Cerebellar cortex (tissue), 1 donor: Measurements from ENCODE around the gene CCNI.
"Not testable (repeated sequence)": the region's sequence is repeated elsewhere in the genome, so short reads cannot be mapped to it uniquely, and the experiment has no call there.

Experiments
- DNase-seq: peaks from one replicate; pipeline ENCODE4 v3.0.0-alpha.2; 2015; ENCODE audit warnings: low spot score

Gene CCNI

DNA sequence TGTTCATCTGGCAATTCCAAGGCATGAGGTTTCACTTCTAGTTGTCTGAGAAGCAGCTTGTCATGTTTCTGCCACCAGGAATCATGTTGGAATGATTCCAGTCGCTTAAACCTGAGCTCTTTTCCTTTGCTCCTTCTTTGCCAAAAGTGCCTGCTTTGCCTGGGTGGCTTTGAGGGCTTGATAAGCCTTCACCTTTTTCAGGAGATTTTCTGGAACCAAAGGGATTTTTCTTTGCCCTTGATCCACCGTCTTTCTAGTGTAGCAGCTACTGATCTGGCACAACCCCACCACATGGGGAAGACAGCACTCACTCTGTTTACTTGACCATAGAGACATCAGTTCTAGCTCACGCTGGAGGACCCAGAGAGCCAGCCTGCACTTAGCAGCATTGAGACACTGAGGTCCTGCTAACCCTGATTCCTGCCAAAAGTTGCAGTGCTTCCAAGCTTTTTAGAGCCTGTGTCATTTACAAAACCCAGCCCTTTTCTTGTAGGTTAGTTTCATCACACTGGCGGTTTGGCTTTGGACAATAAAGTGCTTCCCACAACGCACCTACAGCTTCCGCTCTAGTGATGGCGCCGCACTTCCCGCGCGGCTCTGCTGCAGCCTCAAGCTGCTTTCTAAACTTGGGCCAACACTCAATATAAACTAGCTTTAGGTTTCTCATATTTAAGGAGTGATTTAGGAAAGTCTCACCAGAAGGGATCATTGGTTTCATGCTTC is 7.3 kb upstream of the CCNI start:
- DNase-seq: peak; percentile 59

DNA sequence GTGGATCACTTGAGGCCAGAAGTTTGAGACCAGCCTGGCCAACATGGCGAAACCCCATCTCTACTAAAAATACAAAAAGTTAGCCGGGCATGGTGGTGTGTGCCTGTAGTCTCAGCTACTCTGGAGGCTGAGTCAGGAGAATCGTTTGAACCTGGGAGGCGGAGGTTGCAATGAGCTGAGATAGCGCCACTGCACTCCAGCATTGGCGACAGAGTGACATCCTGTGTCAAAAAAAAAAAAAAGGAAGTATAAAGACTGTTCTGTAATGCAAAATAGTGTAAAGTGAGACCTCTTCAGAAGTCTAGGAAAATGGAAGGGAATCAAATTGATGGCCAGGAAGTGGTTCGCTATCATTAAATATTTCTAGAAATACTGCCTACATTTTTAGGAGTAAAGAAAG is 5.0 kb upstream of the CCNI start:
- DNase-seq: not testable (repeated sequence)

DNA sequence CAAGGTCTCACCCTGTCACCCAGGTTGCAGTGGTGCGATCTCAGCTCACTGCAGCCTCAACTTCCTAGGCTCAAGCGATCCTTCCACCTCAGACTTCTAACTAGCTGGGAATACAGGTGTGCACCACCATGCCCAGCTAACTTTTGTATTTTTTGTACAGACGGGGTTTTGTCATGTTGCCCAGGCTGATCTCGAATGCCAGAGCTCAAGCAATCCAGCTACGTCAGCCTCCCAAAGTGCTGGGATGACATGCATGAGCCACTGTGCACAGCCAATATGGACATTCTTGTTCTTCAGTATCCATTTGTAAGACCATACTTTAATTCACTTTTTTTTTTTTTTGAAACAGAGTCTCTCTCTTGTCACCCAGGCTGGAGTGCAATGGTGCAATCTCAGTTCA is 3.5 kb upstream of the CCNI start:
- peak; percentile 36 for DNase-seq

DNA sequence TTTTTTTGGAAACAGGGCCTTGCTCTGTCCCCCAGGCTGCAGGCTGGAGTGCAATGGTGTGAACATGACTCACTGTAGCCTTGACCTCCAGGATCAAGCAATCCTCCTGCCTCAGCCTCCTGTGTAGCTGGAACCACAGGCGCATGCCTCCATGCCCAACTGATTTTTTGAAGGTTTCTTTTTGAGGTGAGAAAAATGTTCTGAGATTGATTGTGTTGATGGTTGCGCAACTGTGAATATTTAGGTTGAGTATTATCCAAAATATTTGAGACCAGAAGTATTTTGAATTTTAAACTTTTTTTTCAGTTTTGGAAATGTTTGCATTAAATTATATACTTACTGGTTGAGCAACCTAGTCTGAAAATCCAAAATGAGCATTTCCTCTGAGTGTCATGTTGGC is 2.6 kb upstream of the CCNI start:
- DNase-seq: no peak

DNA sequence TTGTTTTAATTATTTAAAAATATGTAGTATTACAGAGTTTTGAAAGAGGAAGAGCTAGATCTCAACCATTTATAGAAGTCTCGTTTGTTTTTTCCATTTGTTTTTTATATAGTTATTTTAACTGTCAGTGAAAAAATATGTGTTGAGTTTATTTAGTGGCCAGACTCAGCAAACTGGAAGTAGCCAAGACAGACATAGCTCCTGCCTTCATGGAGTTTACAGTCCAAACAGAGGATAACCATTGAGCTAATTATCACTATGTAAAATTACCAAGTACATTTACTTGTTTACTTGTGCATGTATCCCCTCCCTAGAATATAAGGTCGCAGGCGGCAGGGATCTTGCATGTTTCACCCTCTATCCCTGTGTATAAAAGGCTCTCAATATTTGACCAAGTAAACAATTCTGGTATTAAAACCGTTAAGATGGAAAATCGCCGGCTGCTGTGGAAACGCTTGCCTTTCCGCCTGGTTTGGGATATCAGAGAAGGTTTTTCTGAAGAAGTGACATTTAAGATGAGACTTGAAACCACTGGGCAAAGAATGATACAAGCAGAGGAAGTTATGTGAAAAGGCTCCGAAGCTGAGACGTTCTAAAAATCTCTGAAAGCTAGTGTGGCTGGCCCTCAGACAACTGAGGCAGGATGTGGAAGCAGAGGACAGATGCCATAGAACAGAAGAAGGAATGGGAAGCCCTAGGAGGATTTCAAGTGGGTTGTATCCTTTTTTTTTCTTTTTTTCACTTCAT is 1.3 kb upstream of the CCNI start:
- no peak for DNase-seq

DNA sequence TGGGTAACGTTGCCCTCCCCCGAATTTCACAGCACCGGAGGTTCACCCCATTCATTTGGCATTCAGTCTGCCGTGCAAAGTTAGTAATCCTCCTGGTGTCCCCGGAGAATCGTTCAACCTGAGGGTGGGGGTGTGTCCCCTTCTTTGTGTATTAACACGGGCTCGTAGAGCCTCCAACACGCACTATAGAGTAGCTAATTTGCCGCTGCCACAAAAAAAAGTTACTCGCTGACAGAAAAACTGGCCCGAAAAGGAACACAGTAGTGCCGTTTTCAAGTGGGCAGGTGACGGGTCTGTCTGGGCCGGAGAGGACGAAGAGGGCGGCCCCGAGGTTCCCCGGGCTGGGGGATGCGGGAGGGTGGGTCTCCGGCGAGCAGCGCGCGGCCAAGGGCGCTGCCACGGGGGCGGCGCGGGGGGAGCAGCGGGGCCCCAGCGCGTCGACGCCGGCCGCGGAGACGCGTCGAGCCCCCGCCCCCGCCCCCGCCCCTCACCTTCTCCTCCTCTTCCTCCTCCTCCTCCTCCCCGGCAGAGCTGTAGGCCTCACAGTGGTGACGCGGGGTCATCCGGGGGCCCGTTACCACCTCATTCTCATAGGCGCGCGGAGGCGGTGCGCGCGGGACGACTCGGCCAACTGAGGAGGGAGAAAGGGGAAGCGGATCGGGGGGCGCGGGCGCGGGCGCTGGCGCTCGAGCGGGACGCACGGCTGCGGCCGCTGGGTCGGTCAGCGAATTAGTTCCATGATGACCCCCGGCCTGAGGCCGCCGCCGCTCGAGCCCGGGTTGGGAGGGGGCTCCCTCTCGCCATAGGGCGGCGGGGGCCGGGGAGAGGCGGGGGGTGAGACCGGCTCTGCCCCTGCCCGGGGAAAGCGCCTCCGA is 571 bp downstream of the CCNI start:
- peak; percentile 44 for DNase-seq

DNA sequence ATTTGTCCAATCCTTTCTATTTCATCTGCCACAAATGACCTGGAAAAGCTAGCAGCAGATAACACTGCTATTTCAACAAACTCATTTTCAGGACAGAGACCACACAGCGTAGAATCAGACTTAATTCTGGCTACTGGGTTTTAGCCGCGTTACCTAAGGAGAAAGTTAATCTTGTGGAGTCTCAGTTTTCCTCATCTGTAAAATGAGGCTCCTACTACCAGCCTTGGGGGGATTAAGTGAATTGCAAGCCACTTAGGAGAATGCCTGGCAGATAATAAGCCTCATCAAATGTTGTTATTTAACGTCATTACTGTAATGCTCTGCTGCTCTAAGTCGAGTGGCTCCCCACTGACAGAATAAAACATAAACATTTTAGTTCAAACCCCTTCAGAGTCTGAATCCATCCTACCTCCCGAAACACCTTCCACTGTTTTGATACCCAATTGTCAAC is 1.4 kb downstream of the CCNI start:
- no peak for DNase-seq

DNA sequence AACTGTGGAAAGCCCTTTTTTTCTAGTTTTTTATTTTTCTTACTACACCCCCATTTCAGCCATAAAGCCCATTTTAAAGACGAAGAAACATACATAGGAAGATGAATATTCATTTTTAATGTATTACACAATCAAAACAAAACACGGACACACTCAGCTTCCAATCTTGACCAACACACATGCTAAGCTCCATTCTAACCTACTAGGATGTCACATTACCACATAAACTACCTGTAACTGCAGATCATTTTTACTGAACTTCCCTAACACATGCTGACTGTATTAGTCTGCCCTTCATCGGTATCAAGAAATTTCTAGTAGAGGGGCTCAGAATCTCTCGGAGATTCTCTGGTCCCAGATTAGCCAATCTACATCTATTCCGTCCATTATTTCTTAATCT is 1.8 kb downstream of the CCNI start:
- peak; percentile 38 for DNase-seq

DNA sequence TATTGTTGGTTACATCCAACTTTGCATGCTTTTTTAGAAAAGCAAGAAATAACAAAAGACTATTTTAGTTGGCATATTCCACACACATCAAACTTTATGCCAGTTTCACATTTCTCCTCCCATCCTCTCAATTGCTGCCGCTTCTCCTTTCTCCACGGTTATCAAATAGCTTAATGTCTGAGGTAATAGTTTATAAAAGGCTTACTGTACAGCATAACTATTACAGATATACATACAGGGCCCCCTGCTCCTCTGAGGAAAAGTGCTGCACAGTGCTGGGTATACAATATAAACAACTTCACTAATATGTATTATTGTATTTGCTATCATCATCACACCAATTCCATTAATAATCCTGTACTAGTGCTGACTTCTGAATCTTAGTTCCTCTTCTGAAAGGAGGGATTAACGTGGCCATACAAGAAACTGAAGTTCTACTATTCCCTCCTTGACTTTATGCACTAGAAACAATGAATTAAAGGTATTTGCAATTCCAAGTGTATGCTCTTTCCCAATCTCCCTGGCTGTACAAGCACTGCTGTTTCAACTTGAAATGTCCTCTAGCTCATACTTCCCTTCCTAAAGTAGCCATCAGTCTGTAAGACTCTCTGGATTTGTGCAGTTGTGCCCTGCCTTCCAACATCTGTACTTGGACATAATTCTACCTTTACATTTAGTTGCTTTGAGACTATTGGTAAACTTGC is 2.5 kb downstream of the CCNI start:
- peak; percentile 44 for DNase-seq

DNA sequence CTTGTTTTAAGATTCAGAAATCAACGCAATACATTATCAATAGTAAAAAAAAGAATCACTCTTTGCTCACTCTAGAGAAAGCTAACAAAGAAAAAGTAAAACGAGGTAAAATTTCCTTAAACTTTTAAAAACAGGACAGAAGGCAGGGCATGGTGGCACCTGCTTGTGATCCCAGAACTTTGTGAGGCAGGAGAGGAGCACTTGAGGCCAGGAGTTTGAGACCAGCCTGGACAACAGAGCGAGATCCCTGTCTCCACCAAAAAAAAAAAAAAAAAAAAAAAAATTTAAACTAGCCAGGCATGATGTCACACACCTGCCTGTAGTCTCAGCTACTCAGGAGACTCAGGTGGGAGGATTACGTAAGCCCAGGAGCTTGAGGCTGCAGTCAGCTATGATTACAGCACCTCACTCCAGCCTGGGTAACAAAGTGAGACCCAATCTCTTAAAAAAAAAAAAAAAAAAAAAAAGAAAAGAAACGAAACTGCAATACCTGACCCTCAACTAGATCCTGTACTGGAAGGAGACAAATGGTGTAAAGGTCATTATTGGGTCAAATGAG is 3.5 kb downstream of the CCNI start:
- DNase-seq: peak; percentile 59

DNA sequence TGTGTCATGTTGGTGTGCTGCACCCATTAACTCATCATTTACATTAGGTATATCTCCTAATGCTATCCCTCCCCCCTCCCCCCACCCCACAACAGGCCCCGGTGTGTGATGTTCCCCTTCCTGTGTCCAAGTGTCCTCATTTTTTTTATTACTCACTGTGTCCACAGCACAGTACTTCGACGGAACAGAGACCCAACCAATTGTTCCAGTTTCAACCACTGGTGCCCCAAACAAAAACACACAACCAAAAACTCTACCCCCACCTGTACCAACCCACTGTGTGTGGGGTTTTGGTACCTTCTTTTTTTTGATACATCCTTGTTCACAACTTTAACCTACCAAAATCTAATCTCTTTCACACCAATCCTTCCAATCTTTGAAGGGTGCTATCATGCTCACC is 6.3 kb downstream of the CCNI start:
- DNase-seq: not testable (repeated sequence)

DNA sequence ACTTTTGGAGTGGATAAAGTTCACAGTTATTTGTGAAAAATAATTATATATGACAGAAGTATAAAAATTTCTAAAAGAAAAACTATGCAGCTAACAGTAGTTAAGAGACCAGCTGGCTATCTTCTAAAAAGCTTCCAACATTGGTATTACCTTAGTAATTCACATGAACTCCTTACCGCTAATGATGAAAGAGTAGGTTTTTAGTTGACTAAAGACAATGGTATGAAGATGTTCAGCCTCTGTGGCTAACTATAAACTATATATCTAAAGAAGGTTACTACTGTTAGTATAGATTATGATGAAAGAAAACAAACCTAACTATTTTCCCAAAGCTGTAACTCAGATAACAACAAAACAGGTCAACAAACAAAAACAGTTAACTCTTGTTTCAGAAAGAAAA is 10.4 kb downstream of the CCNI start:
- no peak for DNase-seq

DNA sequence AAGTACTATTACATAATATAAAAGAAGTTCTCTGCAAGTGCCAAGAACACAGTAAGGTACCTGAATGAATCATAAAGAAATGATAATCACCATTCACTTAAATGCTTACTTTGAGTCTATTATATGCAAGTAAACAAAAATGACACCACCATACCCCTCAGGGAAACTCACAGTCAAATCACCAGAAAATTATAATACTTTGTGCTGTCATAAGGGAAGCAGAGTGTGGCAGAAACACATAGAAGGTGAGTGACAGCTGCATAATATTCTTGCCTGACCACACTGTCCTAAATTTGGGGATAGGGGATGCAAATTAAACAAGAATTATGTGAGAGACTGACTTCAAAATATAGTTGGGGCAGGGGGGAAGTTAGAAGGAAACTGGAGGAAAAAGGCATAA is 12.9 kb downstream of the CCNI start:
- DNase-seq: no peak

DNA sequence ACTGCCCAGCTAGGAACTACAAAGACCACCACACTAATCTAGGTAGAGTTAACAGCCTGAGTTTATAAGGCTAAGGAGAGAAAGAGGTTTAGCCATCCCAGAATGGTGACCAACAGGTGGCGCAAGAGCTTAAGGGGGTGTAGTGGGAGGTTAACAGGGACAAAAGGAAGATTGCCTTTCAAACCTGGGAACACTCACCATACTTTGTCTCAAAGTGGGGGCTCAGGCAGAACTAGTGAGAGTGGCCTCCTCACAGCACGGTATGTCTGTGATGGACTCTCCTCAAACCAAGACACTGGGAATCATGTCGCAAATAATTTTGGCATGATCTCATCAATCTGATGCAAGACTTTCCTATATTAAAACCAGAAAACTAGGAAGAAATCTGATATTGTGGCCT is 23.4 kb downstream of the CCNI start:
- peak; percentile 45 for DNase-seq

DNA sequence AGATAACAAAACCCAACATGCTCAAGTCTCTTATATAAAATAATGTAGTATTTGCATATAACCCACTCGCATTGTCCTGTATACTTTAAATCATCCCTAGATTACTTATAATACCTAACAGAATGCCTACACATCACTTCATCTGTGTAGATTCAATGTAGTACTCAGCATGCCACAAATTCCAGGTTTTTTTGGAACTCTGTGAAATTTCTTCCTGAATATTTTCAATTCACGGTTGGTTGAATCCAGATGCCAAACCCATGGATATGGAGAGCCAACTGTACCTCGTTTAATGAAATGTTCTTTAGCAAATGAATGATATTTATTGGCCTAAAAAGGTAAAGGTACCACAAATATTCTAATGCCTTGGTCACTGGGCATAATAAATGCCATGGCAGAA is 24.8 kb downstream of the CCNI start:
- no peak for DNase-seq

DNA sequence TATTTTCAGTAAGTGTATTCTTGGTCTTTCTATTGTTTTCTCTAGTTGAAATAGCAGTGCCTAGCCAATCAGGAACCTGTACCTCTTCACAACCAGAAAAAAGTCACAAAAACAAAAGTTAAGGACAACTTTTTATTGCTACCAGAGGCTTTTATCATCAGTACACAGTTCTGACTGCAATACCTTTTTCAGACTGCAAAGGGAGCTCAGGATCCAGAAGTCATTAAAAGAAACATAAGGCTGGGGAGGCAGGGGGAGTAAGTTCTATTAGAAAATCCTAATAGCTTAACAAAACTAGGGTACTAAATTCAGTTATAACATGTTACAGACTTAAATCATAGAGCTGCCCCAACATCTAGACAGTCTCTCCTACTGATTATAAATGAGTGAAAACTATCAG is 28.8 kb downstream of the CCNI start:
- no peak for DNase-seq

DNA sequence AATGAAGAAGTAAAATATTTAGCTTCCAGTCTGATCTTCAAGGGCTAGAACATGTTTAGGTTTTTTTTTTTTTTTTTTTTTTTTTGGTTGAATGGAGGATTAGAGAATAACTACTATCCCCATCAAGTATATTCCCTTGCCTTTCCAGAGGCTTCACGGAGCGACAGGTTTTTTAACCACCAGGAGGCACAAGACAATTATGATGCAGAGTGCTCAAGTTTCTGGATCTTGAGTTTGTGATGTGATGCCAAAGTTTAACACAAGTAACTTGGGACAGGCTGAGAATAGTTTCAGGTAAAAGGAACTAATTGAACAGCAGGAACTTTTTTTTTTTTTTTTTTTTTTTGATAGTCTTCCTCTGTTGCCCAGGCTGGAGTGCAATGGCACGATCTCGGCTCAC is 30.3 kb downstream of the CCNI start:
- DNase-seq: peak; percentile 37

DNA sequence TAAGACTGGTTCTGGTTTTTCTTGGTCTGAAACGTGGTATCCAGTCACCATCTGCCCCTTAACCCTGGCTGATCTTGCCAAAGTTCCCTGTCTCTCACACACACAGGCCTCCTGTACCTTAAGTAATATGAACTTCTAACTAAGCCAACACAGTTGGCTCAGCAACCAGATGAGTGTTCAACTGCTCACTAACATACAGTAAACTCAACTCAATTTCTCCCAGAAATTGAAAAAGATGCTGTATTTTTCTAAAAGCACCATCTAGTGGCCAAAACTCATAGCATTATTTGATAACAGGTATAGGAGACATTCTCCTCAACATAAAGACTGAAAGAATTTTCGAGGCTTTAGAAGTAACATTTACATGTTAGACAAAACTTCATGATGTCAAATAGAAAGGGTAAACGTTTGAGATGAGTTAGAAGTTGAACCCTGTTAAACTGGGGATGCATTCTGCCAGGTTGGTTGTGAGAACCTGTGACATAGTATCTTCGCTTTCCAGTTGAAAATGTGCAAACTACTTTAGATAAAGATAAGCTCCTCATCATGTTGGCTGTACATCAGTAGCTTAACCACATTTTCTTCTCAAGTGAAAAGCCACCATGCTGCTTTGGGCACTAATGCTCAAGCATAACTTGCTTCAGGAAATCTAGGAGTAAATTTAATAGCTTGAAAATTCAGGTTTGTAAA is 31.2 kb downstream of the CCNI start:
- peak; percentile 55 for DNase-seq

DNA sequence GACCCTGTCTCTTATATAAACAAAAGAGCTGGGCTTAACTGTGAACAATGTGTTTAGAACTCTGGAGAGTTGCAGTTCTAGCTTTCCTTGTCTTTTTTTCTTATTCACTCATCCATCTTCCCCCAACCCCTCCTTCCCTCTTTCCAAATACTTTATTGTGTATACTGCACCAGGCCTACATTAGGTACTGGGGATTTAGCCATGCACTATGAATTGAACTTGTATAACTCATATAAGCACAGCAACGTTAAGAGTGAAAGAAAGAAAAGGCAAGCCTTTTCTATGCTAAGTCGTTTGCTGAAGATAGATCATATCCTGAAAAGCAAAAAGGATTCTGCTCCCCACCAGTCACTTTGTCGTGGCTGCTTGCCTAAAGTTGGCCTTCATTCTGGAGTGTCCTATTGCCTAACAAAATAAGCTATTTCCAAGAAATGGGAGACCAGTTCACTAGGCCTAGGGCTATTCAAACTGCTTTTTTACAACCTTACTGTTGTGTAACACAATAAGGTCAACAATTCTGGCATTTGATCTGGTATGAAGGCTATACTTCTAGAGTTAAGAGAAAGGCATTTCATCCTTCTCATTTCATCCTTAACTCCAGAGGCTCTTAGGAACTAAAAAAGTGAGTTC is 32.2 kb downstream of the CCNI start:
- no peak for DNase-seq

DNA sequence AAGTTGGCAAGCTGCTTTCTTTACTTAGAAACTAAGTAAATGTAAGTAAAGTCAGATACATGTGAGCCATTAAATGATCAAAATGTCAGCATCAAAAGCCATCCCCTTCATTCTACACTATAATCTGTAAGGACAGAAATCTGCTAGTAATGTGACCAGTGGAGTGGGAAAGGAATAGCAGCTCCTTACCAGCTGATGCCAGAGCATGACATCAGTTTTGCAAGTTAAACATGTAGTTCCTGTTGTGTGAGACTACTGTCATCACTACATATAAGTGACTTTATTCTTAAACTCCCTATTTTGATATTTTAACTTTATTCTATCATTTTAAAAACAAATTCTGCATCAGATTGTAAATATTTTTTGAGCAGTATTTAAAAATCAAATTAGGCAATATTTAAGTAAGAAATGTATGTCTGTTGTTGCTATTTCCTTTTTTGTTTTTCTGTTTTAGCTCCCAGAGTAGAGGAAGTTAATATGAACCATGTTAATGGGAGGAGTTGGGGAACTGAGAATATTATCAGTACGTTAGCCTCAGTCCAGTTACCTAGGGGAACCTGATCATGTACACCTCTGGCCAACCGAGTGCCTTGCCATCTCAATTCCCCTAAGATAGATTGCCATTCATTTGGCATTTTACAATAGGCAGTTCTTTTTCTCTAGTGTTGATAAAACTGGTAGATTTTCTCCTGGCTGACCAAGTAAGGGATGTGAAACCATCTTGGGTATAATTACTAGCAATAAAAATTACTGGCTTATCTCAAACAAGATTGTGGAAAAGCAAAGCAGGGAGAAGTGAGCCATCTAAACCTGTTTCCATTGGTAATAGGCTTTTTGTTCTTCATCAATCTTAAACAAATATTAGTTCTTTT is 34.7 kb downstream of the CCNI start:
- no peak for DNase-seq
